SK-N-SH (cell line): ENCODE results near the gene GTPBP10. TPM values are rescaled to one million over a fixed set of nuclear protein-coding genes. Genes with fewer than 3 reads are reported as not detected.
"Not testable (repeated sequence)": the region's sequence is repeated elsewhere in the genome, so short reads cannot be mapped to it uniquely, and the experiment has no call there.

Experiments
- CTCF ChIA-PET: fragments of 300-600, 350-600 bp; formaldehyde crosslinking; extraction: SDS; loops from one replicate; lab custom pipeline; 2021; lab: Yijun Ruan, JAX
- POLR2A ChIA-PET: fragments of 350-600 bp; sonication (Branson Sonifier 250); formaldehyde crosslinking; extraction: SDS; loops from one replicate; lab custom pipeline; 2020; ENCODE audit warnings: antibody characterized with exemption, inconsistent platforms; lab: Yijun Ruan, JAX
- DNase-seq: peaks from one replicate; pipeline ENCODE4 v3.0.0; 2012
- H2AFZ ChIP-seq: fragments of 200-600 bp; sonication (generic); 2 replicates; pipeline ENCODE4 v1.8.1; 2016; ENCODE audit warnings: antibody characterized with exemption, mild to moderate bottlenecking, low read depth
- H3F3A ChIP-seq: fragments of 200-600 bp; sonication (generic); replicated peaks from 2 replicates; pipeline ENCODE3; 2016; ENCODE audit warnings: antibody characterized with exemption, mild to moderate bottlenecking; ENCODE audit not compliant: insufficient read depth
- H3K27ac ChIP-seq, 2 experiments: fragments of 200-500 bp in 1 of 2; fragments of 200-600 bp in 1 of 2; sonication (Bioruptor generic) in 1 of 2; sonication (generic), shearing (Covaris generic) in 1 of 2; 2 replicates each; pipeline versions ENCODE4 v1.5.1 to v1.6.1; 2014 to 2016; ENCODE audit warnings: low read depth in 2 of 2, inconsistent platforms in 1 of 2, low read length in 1 of 2, mild to moderate bottlenecking in 1 of 2, mixed read lengths in 1 of 2
- H3K27me3 ChIP-seq: fragments of 200-600 bp; sonication (generic), shearing (Covaris generic); 2 replicates; pipeline ENCODE4 v1.6.1; 2016; ENCODE audit warnings: mixed run types; ENCODE audit not compliant: insufficient read depth
- H3K36me3 ChIP-seq, 2 experiments: fragments of 200-500 bp in 1 of 2; fragments of 200-600 bp in 1 of 2; sonication (Bioruptor generic) in 1 of 2; sonication (generic) in 1 of 2; replicated peaks in 1 of 2; 2 replicates each; pipeline versions ENCODE3 to v1.5.1; 2014 to 2016; ENCODE audit warnings: low read length in 1 of 2, mild to moderate bottlenecking in 1 of 2; ENCODE audit not compliant: insufficient read depth in 2 of 2, control insufficient read depth in 1 of 2
- H3K4me1 ChIP-seq, 2 experiments: fragments of 200-500 bp in 1 of 2; fragments of 200-600 bp in 1 of 2; sonication (Bioruptor generic) in 1 of 2; sonication (generic), shearing (Covaris generic) in 1 of 2; 2 replicates each; pipeline versions ENCODE4 v1.5.1 to v1.6.1; 2014 to 2016; ENCODE audit warnings: low read depth in 1 of 2, low read length in 1 of 2, mixed run types in 1 of 2; ENCODE audit not compliant: insufficient read depth in 2 of 2, control insufficient read depth in 1 of 2
- H3K4me2 ChIP-seq: fragments of 200-600 bp; sonication (generic), shearing (Covaris generic); 2 replicates; pipeline ENCODE4 v1.6.1; 2017; ENCODE audit warnings: mixed run types
- H3K4me3 ChIP-seq, 2 experiments: fragments of 200-500 bp in 1 of 2; fragments of 200-600 bp in 1 of 2; sonication (Bioruptor generic) in 1 of 2; sonication (generic), shearing (Covaris generic) in 1 of 2; 2 replicates each; pipeline versions ENCODE4 v1.5.1 to v1.8.1; 2014 to 2016; ENCODE audit warnings: low read depth in 2 of 2, inconsistent platforms in 1 of 2, low read length in 1 of 2, mild to moderate bottlenecking in 1 of 2, mixed read lengths in 1 of 2, moderate library complexity in 1 of 2
- H3K79me2 ChIP-seq: fragments of 200-600 bp; sonication (generic); 2 replicates; pipeline ENCODE4 v1.8.1; 2017; ENCODE audit warnings: mild to moderate bottlenecking; ENCODE audit not compliant: insufficient read depth
- H3K9ac ChIP-seq: fragments of 200-600 bp; sonication (generic); 2 replicates; pipeline ENCODE4 v1.6.1; 2017; ENCODE audit warnings: mixed run types
- H3K9me2 ChIP-seq: fragments of 200-600 bp; sonication (generic); 2 replicates; pipeline ENCODE4 v1.6.1; 2017; ENCODE audit warnings: mixed run types
- H3K9me3 ChIP-seq: fragments of 200-600 bp; sonication (generic); 2 replicates; pipeline ENCODE4 v1.6.1; 2017; ENCODE audit warnings: mixed run types, mild to moderate bottlenecking, moderate library complexity
- H4K20me1 ChIP-seq: fragments of 200-600 bp; sonication (generic); 2 replicates; pipeline ENCODE4 v1.6.1; 2017; ENCODE audit warnings: mild to moderate bottlenecking, mixed run types; ENCODE audit not compliant: insufficient read depth
- CHD2 ChIP-seq: fragments of 150-350 bp; IDR thresholded peaks from 2 replicates; pipeline ENCODE4 v1.6.1; 2018; ENCODE audit warnings: low read length; ENCODE audit not compliant: partially characterized antibody
- CTCF ChIP-seq: fragments of 200-600 bp; sonication (generic); IDR thresholded peaks from 2 replicates; pipeline ENCODE4 v1.6.1; 2017; ENCODE audit warnings: antibody characterized with exemption, mild to moderate bottlenecking, moderate library complexity
- ELF1 ChIP-seq: IDR thresholded peaks from 2 replicates; pipeline ENCODE4 v1.4.0; 2012
- FOSL2 ChIP-seq: IDR thresholded peaks from 2 replicates; pipeline ENCODE4 v1.4.0; 2012; ENCODE audit warnings: low read depth, mild to moderate bottlenecking, moderate library complexity, borderline replicate concordance
- GABPA ChIP-seq: IDR thresholded peaks from 2 replicates; pipeline ENCODE4 v1.4.0; 2012; ENCODE audit warnings: low read depth, mild to moderate bottlenecking
- MXI1 ChIP-seq: IDR thresholded peaks from 2 replicates; pipeline ENCODE4 v1.6.1; 2012; ENCODE audit warnings: mild to moderate bottlenecking, low read depth, low read length, improper control_type of control experiment
- NRF1 ChIP-seq: IDR thresholded peaks from 2 replicates; pipeline ENCODE4 v1.6.1; 2012; ENCODE audit warnings: low read depth, mild to moderate bottlenecking, low read length
- RXRA ChIP-seq: IDR thresholded peaks from 2 replicates; pipeline ENCODE4 v1.4.0; 2012; ENCODE audit warnings: low read depth, mild to moderate bottlenecking, borderline replicate concordance
- SIN3A ChIP-seq: IDR thresholded peaks from 2 replicates; pipeline ENCODE4 v1.6.1; 2012; ENCODE audit warnings: low read depth, mild to moderate bottlenecking, low read length, moderate library complexity, borderline replicate concordance
- TEAD4 ChIP-seq: IDR thresholded peaks from 2 replicates; pipeline ENCODE4 v1.4.0; 2012; ENCODE audit warnings: mild to moderate bottlenecking, borderline replicate concordance; ENCODE audit not compliant: insufficient read depth
- YY1 ChIP-seq: IDR thresholded peaks from 2 replicates; pipeline ENCODE4 v1.4.0; 2012; ENCODE audit warnings: low read depth, mild to moderate bottlenecking
- WGBS: methylation state at CpG from one replicate; pipeline ENCODE4 v1.1.6; 2017; ENCODE audit warnings: low lambda C conversion rate; 5-methylcytosine and 5-hydroxymethylcytosine counted together
- polyA plus RNA-seq, 3 experiments: library from polyadenylated mRNA; depleted of rRNA; stranded (reverse); fragments of >200 nt; gene quantifications; 2 replicates each; pipeline ENCODE4 v1.2.3, GENCODE V29; 2012
- TF ChIP-seq, protein P1 (sequence below): IDR thresholded peaks from 2 replicates; pipeline ENCODE4 v1.4.0; 2012; ENCODE audit warnings: low read depth, borderline replicate concordance

The GTPBP10 gene
- polyA plus RNA-seq, 1 of the 3 experiments (the other 2 are of a cell fraction): 8.5 TPM

- Histone ChIP-seq H3K4me1 (no peaks in the 10 kb centered on the region; a peak in 1 of 4 replicates), H3K36me3 (no peaks in the 10 kb centered on the region), H3K9ac (no peak overlapping the region), H3F3A (peaks cover 6% of the 10 kb centered on the region), H2AFZ (no peak overlapping the region), H3K4me3 (no peak overlapping the region), H3K4me2 (no peak overlapping the region), H3K27ac (no peak overlapping the region), H3K9me3 (no peaks in the 10 kb centered on the region), H3K9me2 (no peaks in the 10 kb centered on the region), H3K27me3 (no peaks in the 10 kb centered on the region; the same call in 1 of the 2 replicates), H3K79me2 (no peaks in the 10 kb centered on the region)
- WGBS: 83% methylated on average over 34 of the region's 48 CpGs
- DNase-seq: no peak
- CTCF ChIA-PET: interaction anchor here (1.0 kb wide), 1 partner anchor 12 kb away, joined by 3 read pairs; no protein-coding TSS in a partner anchor
- POLR2A ChIA-PET: no interaction called here
- TF ChIP-seq RXRA (no peak), ELF1 (no peak), SIN3A (no peak), NRF1 (no peak), TEAD4 (no peak), CHD2 (no peak), YY1 (no peak), GABPA (no peak), CTCF (no peak), MXI1 (no peak), FOSL2 (no peak)
- TF ChIP-seq, protein P1, sequence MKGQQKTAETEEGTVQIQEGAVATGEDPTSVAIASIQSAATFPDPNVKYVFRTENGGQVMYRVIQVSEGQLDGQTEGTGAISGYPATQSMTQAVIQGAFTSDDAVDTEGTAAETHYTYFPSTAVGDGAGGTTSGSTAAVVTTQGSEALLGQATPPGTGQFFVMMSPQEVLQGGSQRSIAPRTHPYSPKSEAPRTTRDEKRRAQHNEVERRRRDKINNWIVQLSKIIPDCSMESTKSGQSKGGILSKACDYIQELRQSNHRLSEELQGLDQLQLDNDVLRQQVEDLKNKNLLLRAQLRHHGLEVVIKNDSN: no peak
- TF ChIP-seq, all 33 proteins: peak for 0
- H4K20me1 ChIP-seq: no peaks in the 10 kb centered on the region
Measured at GRCh38 chr7:90334193-90334843, 12.2 kb upstream of the GTPBP10 start.

GRCh38 chr7:90334926-90335325, 11.6 kb upstream of the GTPBP10 start:
- H3K79me2 ChIP-seq, H3K9me2 ChIP-seq, DNase-seq, POLR2A ChIA-PET, H3K4me1 ChIP-seq, H3K27ac ChIP-seq, H3K27me3 ChIP-seq, H2AFZ ChIP-seq, H3K4me2 ChIP-seq, H3K9me3 ChIP-seq, H3K36me3 ChIP-seq, H3K9ac ChIP-seq, H3F3A ChIP-seq, H4K20me1 ChIP-seq, H3K4me3 ChIP-seq: not testable (repeated sequence)
- CTCF ChIA-PET: interaction anchor here (1.0 kb wide), 1 partner anchor 11 kb away, joined by 3 read pairs; no protein-coding TSS in a partner anchor
- WGBS: 77% methylated on average over 2 of the region's 2 CpGs
